ENCODE measurements around the gene AEN. TPM values are rescaled to one million over a fixed set of nuclear protein-coding genes. Genes with fewer than 3 reads are reported as not detected.

The AEN gene
- total and polyA plus RNA-seq, 2 experiments from 2014 or later = 22.3 to 35.9 TPM

DNA sequence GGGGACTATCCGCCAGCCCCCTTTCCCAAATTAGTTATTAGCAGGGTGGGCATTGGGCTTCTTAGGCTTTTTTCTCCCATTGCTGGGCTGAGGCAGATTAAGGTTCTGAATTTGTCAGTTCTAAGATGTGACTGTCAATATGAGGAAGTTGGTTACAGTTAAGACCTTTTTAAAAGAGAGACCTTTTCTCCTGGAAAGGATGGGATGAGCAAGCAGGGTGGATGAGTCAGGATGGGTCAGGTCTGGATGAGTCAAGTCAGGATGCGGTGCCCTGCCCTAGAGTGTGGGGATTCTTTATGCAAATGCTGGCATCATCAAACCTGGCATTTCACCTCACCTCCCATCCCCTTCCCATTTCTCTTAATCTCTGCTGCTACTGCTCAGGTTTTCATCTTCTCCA lies 1.9 kb downstream of the AEN start:
- peak overlapping the region; percentile 97 for H3K4me2 ChIP-seq (ENCODE audit: unreplicated experiment)
- no peaks in the 10 kb centered on the region for H3K27me3 ChIP-seq (replicated peaks; ENCODE audit: insufficient read depth)
- H3K4me3 ChIP-seq = peak overlapping the region; percentile 93
- H3K79me2 ChIP-seq (ENCODE audit: insufficient read depth) = peaks cover 68% of the 10 kb centered on the region
- 0 to 3% methylated on average over 2 of the region's 2 CpGs for WGBS, 2 experiments (ENCODE audit: low coverage in 1 of 2, low lambda C conversion rate in 2 of 2, missing lambda C conversion rate in 2 of 2)
- no peak for TF ChIP-seq EZH2phosphoT487 (IDR thresholded peaks at IDR 0.05; ENCODE audit: insufficient read depth, low read depth)
- TF ChIP-seq EZH2 (IDR thresholded peaks at IDR 0.05; ENCODE audit: insufficient read depth, poor library complexity, severe bottlenecking) = no peak
- H3F3A ChIP-seq (ENCODE audit: insufficient read depth) = peaks cover 27% of the 10 kb centered on the region
- peak; percentile 96 for DNase-seq
- in situ Hi-C loops (cut with MboI) = no loop called here
- H3K9ac ChIP-seq = peak overlapping the region; percentile 99
- H3K27ac ChIP-seq = peak overlapping the region; percentile 98
- H3K9me3 ChIP-seq (ENCODE audit: low read depth) = no peaks in the 10 kb centered on the region
- H3K36me3 ChIP-seq (ENCODE audit: low read depth) = peaks cover 15% of the 10 kb centered on the region
- H4K20me1 ChIP-seq (ENCODE audit: insufficient read depth) = peaks cover 11% of the 10 kb centered on the region; the same call in 1 of the 2 replicates
- H2AFZ ChIP-seq = no peak overlapping the region
- peaks cover 27% of the 10 kb centered on the region for H3K4me1 ChIP-seq (ENCODE audit: insufficient read depth)
- H3K9me2 ChIP-seq (ENCODE audit: insufficient read depth) = no peaks in the 10 kb centered on the region

DNA sequence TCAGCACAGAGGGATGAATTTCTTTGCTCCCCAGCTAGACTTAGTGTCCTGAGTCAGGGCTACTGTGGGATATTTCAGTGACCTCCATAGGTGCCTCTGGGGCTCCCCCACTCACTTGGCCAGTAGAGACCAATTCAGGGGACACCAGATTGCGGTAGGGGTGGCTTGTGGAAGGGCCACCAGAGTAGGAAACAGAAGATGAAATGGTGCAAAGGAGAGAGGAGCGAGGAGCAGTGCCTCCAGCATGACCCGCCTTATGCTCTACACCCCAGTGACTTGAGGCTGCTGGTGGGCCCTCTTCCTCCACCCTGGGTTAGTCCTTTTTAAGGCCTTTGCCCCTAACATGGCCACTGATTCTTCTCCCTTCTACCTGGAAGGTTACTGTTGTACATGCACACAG lies 2.5 kb downstream of the AEN start:
- no peaks in the 10 kb centered on the region for H3K27me3 ChIP-seq (replicated peaks; ENCODE audit: insufficient read depth)
- H3K4me3 ChIP-seq = peak overlapping the region; percentile 93
- no peak overlapping the region for H2AFZ ChIP-seq
- WGBS, 2 experiments (ENCODE audit: low coverage in 1 of 2, low lambda C conversion rate in 2 of 2, missing lambda C conversion rate in 2 of 2) = 90 to 98% methylated on average over 3 of the region's 3 CpGs
- no peaks in the 10 kb centered on the region for H3K9me3 ChIP-seq (ENCODE audit: low read depth)
- in situ Hi-C loops (cut with MboI) = no loop called here
- peak overlapping the region; percentile 97 for H3K4me2 ChIP-seq (ENCODE audit: unreplicated experiment)
- H3K9me2 ChIP-seq (ENCODE audit: insufficient read depth) = no peaks in the 10 kb centered on the region
- peaks cover 74% of the 10 kb centered on the region for H3K79me2 ChIP-seq (ENCODE audit: insufficient read depth)
- no peak for TF ChIP-seq EZH2phosphoT487 (IDR thresholded peaks at IDR 0.05; ENCODE audit: insufficient read depth, low read depth)
- no peak for TF ChIP-seq EZH2 (IDR thresholded peaks at IDR 0.05; ENCODE audit: insufficient read depth, poor library complexity, severe bottlenecking)
- H3K4me1 ChIP-seq (ENCODE audit: insufficient read depth) = peaks cover 27% of the 10 kb centered on the region
- peaks cover 15% of the 10 kb centered on the region for H3K36me3 ChIP-seq (ENCODE audit: low read depth)
- peaks cover 13% of the 10 kb centered on the region; the same call in 1 of the 2 replicates for H4K20me1 ChIP-seq (ENCODE audit: insufficient read depth)
- no peak for DNase-seq
- peaks cover 27% of the 10 kb centered on the region for H3F3A ChIP-seq (ENCODE audit: insufficient read depth)
- peak overlapping the region; percentile 99 for H3K9ac ChIP-seq
- peak overlapping the region; percentile 98 for H3K27ac ChIP-seq

DNA sequence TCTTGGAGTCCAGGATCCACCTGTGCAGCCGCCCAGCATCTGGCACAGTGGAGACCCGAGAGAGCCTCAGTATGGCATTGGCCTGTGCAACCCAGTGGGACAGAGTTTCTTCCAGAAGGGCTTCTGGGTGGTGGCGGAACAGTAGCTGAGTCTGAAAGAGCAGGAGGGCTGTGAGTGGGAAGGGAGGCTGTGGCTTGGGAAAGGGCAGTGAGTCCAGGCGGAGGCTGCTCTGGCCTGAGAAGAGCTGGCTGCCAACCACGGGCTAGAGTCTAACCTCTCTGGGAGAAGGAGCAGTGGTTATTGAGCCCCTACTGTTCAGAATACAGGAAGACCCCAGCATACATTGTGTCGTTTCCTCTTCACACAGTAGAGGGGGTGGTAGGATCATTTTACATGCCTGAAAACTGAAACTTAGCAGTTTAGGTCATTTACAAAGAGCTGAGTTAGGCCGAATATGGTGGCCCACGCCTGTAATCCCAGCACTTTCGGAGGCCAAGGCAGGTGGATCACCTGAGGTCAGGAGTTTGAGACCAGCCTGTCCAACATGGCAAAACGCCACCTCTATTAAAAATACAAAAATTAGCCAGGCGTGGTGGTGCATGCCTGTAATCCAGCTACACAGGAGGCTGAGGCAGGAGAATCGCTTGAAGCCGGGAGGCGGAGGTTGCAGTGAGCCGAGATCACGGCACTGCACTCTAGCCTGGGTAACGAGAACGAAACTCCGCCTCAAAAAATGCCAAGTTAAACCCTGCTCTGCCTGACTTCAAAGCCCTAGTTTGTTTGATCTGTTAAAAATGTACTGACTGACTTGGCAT lies 3.2 kb downstream of the AEN start:
- Histone ChIP-seq H3K27me3 (replicated peaks; ENCODE audit: insufficient read depth) (no peaks in the 10 kb centered on the region), H3K79me2 (ENCODE audit: insufficient read depth) (peaks cover 81% of the 10 kb centered on the region), H3K9ac (peak overlapping the region; percentile 99), H3K9me2 (ENCODE audit: insufficient read depth) (no peaks in the 10 kb centered on the region), H3K4me2 (ENCODE audit: unreplicated experiment) (peak overlapping the region; percentile 97), H3K36me3 (ENCODE audit: low read depth) (peaks cover 15% of the 10 kb centered on the region), H3K4me1 (ENCODE audit: insufficient read depth) (peaks cover 27% of the 10 kb centered on the region), H4K20me1 (ENCODE audit: insufficient read depth) (peaks cover 13% of the 10 kb centered on the region; the same call in 1 of the 2 replicates), H3K27ac (peak overlapping the region; percentile 98), H3K9me3 (ENCODE audit: low read depth) (no peaks in the 10 kb centered on the region), H3K4me3 (peak overlapping the region; percentile 61), H2AFZ (no peak overlapping the region), H3F3A (ENCODE audit: insufficient read depth) (peaks cover 27% of the 10 kb centered on the region)
- 19% methylated on average over 19 of the region's 19 CpGs for WGBS, 2 experiments (ENCODE audit: low coverage in 1 of 2, low lambda C conversion rate in 2 of 2, missing lambda C conversion rate in 2 of 2)
- peak; percentile 66 for DNase-seq
- TF ChIP-seq EZH2phosphoT487 (IDR thresholded peaks at IDR 0.05; ENCODE audit: insufficient read depth, low read depth) = no peak
- no peak for TF ChIP-seq EZH2 (IDR thresholded peaks at IDR 0.05; ENCODE audit: insufficient read depth, poor library complexity, severe bottlenecking)
- in situ Hi-C loops (cut with MboI) = no loop called here

DNA sequence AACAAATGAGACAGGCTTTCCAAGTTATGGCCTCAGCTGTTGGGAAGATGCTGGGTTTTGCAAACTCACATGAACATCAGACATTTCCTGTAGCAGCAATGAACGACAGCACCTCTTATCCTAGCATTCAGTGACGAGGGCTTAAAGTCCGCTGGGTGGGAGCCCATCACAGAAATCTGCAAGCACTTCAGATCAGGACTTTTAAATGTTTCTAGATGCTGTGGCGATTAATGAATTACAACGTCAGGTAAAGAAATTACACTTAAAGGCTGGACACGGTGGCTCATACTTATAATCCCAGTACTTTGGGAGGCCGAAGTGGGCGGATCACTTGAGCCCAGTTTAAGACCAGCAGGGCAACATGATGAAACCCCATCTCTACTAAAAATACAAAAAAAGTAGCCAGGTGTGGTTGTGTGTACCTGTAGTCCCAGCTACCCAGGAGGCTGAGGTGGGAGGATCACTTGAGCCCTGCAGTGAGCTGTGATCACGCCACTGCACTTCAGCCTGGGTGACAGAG lies 3.9 kb downstream of the AEN start:
- Histone ChIP-seq H3K9ac (peak overlapping the region; percentile 99), H3K27me3 (replicated peaks; ENCODE audit: insufficient read depth) (no peaks in the 10 kb centered on the region), H3K79me2 (ENCODE audit: insufficient read depth) (peaks cover 88% of the 10 kb centered on the region), H3K9me3 (ENCODE audit: low read depth) (no peaks in the 10 kb centered on the region), H3K4me1 (ENCODE audit: insufficient read depth) (peaks cover 27% of the 10 kb centered on the region), H3K36me3 (ENCODE audit: low read depth) (peaks cover 19% of the 10 kb centered on the region), H4K20me1 (ENCODE audit: insufficient read depth) (peaks cover 13% of the 10 kb centered on the region; the same call in 1 of the 2 replicates), H2AFZ (no peak overlapping the region), H3K9me2 (ENCODE audit: insufficient read depth) (no peaks in the 10 kb centered on the region), H3F3A (ENCODE audit: insufficient read depth) (peaks cover 27% of the 10 kb centered on the region), H3K4me3 (peak overlapping the region; percentile 61), H3K4me2 (ENCODE audit: unreplicated experiment) (peak overlapping the region; percentile 97), H3K27ac (peak overlapping the region; percentile 98)
- peak; percentile 33 for DNase-seq
- TF ChIP-seq EZH2phosphoT487 (IDR thresholded peaks at IDR 0.05; ENCODE audit: insufficient read depth, low read depth) (no peak), EZH2 (IDR thresholded peaks at IDR 0.05; ENCODE audit: insufficient read depth, poor library complexity, severe bottlenecking) (no peak)
- 46 to 53% methylated on average over 9 of the region's 9 CpGs for WGBS, 2 experiments (ENCODE audit: low coverage in 1 of 2, low lambda C conversion rate in 2 of 2, missing lambda C conversion rate in 2 of 2)
- in situ Hi-C loops (cut with MboI) = no loop called here

Measured in GM23248 (cell line).